CD4-positive, alpha-beta T cell treated with Interferon alpha-2 for 1 hour (primary cell): ENCODE data around the gene ACE.
A peak's percentile ranks its signal among the peaks of the same experiment; 100 is the strongest.

Experiments used
- DNase-seq, 2 donors: peaks; one replicate each; pipeline ENCODE4 v3.0.0-alpha.2; 2020 to 2022

ACE gene

GRCh38 chr17:63476854-63477479 lies at the start of gene ACE:
ACE (plus strand) TSS chr17:63477061; CDS start chr17:63477095, 34 bp downstream.
- DNase-seq = peak in 1 of 2 donors; percentile 54

- no peak for DNase-seq
Measured at GRCh38 chr17:63429766-63430165, 47.1 kb upstream of the ACE start.

- no peak for DNase-seq
Measured at GRCh38 chr17:63430223-63430622, 46.6 kb upstream of the ACE start.

GRCh38 chr17:63431618-63431938 lies 45.3 kb upstream of the ACE start:
- DNase-seq = no peak

- DNase-seq = no peak
Measured at GRCh38 chr17:63431939-63432804, 44.7 kb upstream of the ACE start.

- DNase-seq = no peak
Measured at GRCh38 chr17:63433746-63434591, 42.9 kb upstream of the ACE start.

GRCh38 chr17:63434951-63435571 lies 41.8 kb upstream of the ACE start:
- peak; percentile 61 to 66 for DNase-seq

GRCh38 chr17:63435681-63436522 lies 41.0 kb upstream of the ACE start:
- no peak for DNase-seq

- no peak for DNase-seq
Measured at GRCh38 chr17:63436523-63437110, 40.2 kb upstream of the ACE start.

- no peak for DNase-seq
Measured at GRCh38 chr17:63437287-63438091, 39.4 kb upstream of the ACE start.

- no peak for DNase-seq
Measured at GRCh38 chr17:63438092-63439051, 38.5 kb upstream of the ACE start.

- DNase-seq = peak; percentile 7 to 73
Measured at GRCh38 chr17:63439687-63440086, 37.2 kb upstream of the ACE start.

- peak; percentile 15 to 61 for DNase-seq
Measured at GRCh38 chr17:63440127-63440769, 36.6 kb upstream of the ACE start.

- DNase-seq = no peak
Measured at GRCh38 chr17:63440770-63441335, 36.0 kb upstream of the ACE start.

GRCh38 chr17:63441654-63442053 lies 35.2 kb upstream of the ACE start:
- no peak for DNase-seq

- no peak for DNase-seq
Measured at GRCh38 chr17:63442074-63442473, 34.8 kb upstream of the ACE start.

- no peak for DNase-seq
Measured at GRCh38 chr17:63442549-63443035, 34.3 kb upstream of the ACE start.

- DNase-seq = no peak
Measured at GRCh38 chr17:63443053-63443452, 33.8 kb upstream of the ACE start.
